Measurements from ENCODE around the gene KRT36. TPM values are rescaled to one million over a fixed set of nuclear protein-coding genes. Genes with fewer than 3 reads are reported as not detected.

The KRT36 gene
- total RNA-seq, 1 experiment from 2014 or later: not detected

- Histone ChIP-seq H2AFZ (ENCODE audit: low read length) (no peak overlapping the region), H3K9me2 (replicated peaks; ENCODE audit: low read length) (no peaks in the 10 kb centered on the region), H3F3A (ENCODE audit: low read length, unreplicated experiment) (no peaks in the 10 kb centered on the region), H3K36me3 (ENCODE audit: low read depth, low read length) (no peaks in the 10 kb centered on the region), H4K20me1 (ENCODE audit: low read length) (no peaks in the 10 kb centered on the region), H3K9me3 (ENCODE audit: low read length) (no peaks in the 10 kb centered on the region), H3K9ac (ENCODE audit: low read length) (no peak overlapping the region), H3K27me3 (ENCODE audit: low read length) (no peaks in the 10 kb centered on the region), H3K4me2 (ENCODE audit: low read length) (no peak overlapping the region), H3K79me2 (ENCODE audit: low read length) (no peaks in the 10 kb centered on the region), H3K27ac (ENCODE audit: low read length) (no peak overlapping the region), H3K4me1 (ENCODE audit: insufficient read depth, low read length) (peaks cover 6% of the 10 kb centered on the region; the same call in 1 of the 2 replicates), H3K4me3 (ENCODE audit: low read length) (no peak overlapping the region)
- intact Hi-C loops (cut with micrococcal nuclease): no loop called here
- no TSS peak for BruUV-seq (replicated peaks)
- ATAC-seq (no peak), DNase-seq (no peak)
- TF ChIP-seq CTCF (conservative IDR thresholded peaks at IDR 0.05; ENCODE audit: low read depth, low read length): no peak
- no peak for TF ChIP-seq EZH2phosphoT487 (IDR thresholded peaks at IDR 0.05; ENCODE audit: borderline replicate concordance, low read length)
- TF ChIP-seq EZH2 (IDR thresholded peaks at IDR 0.05; ENCODE audit: low read length, unreplicated experiment): no peak
- CTCF ChIA-PET: no interaction called here
- POLR2A ChIA-PET (ENCODE audit: unreplicated experiment): no interaction called here
Measured at GRCh38 chr17:41444640-41445039, 45.1 kb downstream of the KRT36 start.

- Histone ChIP-seq H3K4me1 (ENCODE audit: insufficient read depth, low read length) (peaks cover 6% of the 10 kb centered on the region; the same call in 1 of the 2 replicates), H2AFZ (ENCODE audit: low read length) (no peak overlapping the region), H4K20me1 (ENCODE audit: low read length) (no peaks in the 10 kb centered on the region), H3K9ac (ENCODE audit: low read length) (no peak overlapping the region), H3K79me2 (ENCODE audit: low read length) (no peaks in the 10 kb centered on the region), H3K27ac (ENCODE audit: low read length) (no peak overlapping the region), H3K4me2 (ENCODE audit: low read length) (no peak overlapping the region), H3K4me3 (ENCODE audit: low read length) (no peak overlapping the region), H3K9me2 (replicated peaks; ENCODE audit: low read length) (no peaks in the 10 kb centered on the region), H3K36me3 (ENCODE audit: low read depth, low read length) (no peaks in the 10 kb centered on the region), H3K9me3 (ENCODE audit: low read length) (no peaks in the 10 kb centered on the region), H3K27me3 (ENCODE audit: low read length) (no peaks in the 10 kb centered on the region), H3F3A (ENCODE audit: low read length, unreplicated experiment) (no peaks in the 10 kb centered on the region)
- TF ChIP-seq EZH2 (IDR thresholded peaks at IDR 0.05; ENCODE audit: low read length, unreplicated experiment) (no peak), EZH2phosphoT487 (IDR thresholded peaks at IDR 0.05; ENCODE audit: borderline replicate concordance, low read length) (no peak), CTCF (conservative IDR thresholded peaks at IDR 0.05; ENCODE audit: low read depth, low read length) (no peak)
- no TSS peak for BruUV-seq (replicated peaks)
- no peak for DNase-seq
- CTCF ChIA-PET: no interaction called here
- POLR2A ChIA-PET (ENCODE audit: unreplicated experiment): no interaction called here
- intact Hi-C loops (cut with micrococcal nuclease): no loop called here
- ATAC-seq: no peak
Measured at GRCh38 chr17:41444186-41444585, 45.5 kb downstream of the KRT36 start.

GRCh38 chr17:41442739-41443138 lies 47.0 kb downstream of the KRT36 start:
- BruUV-seq (replicated peaks): no TSS peak
- H3K9me2 ChIP-seq (replicated peaks; ENCODE audit: low read length): no peaks in the 10 kb centered on the region
- POLR2A ChIA-PET (ENCODE audit: unreplicated experiment): no interaction called here
- ATAC-seq (no peak), DNase-seq (peak; percentile 25)
- CTCF ChIA-PET: no interaction called here
- no peaks in the 10 kb centered on the region for H4K20me1 ChIP-seq (ENCODE audit: low read length)
- intact Hi-C loops (cut with micrococcal nuclease): no loop called here
- no peak for TF ChIP-seq CTCF (conservative IDR thresholded peaks at IDR 0.05; ENCODE audit: low read depth, low read length)
- TF ChIP-seq EZH2 (IDR thresholded peaks at IDR 0.05; ENCODE audit: low read length, unreplicated experiment): no peak
- no peak for TF ChIP-seq EZH2phosphoT487 (IDR thresholded peaks at IDR 0.05; ENCODE audit: borderline replicate concordance, low read length)
- no peaks in the 10 kb centered on the region for H3K36me3 ChIP-seq (ENCODE audit: low read depth, low read length)
- no peak overlapping the region for H3K4me2 ChIP-seq (ENCODE audit: low read length)
- no peak overlapping the region for H2AFZ ChIP-seq (ENCODE audit: low read length)
- H3K4me3 ChIP-seq (ENCODE audit: low read length): no peak overlapping the region
- H3K27me3 ChIP-seq (ENCODE audit: low read length): no peaks in the 10 kb centered on the region
- no peak overlapping the region for H3K9ac ChIP-seq (ENCODE audit: low read length)
- no peak overlapping the region for H3K27ac ChIP-seq (ENCODE audit: low read length)
- H3K79me2 ChIP-seq (ENCODE audit: low read length): no peaks in the 10 kb centered on the region
- no peaks in the 10 kb centered on the region for H3F3A ChIP-seq (ENCODE audit: low read length, unreplicated experiment)
- no peaks in the 10 kb centered on the region for H3K9me3 ChIP-seq (ENCODE audit: low read length)
- peaks cover 6% of the 10 kb centered on the region; the same call in 1 of the 2 replicates for H3K4me1 ChIP-seq (ENCODE audit: insufficient read depth, low read length)
